Esophagus muscularis mucosa (tissue), 4 donors: ENCODE measurements around the gene ARID1B. TPM values are rescaled to one million over a fixed set of nuclear protein-coding genes. Genes with fewer than 3 reads are reported as not detected.

ENCODE experiments used
- DNase-seq: peaks from one replicate; pipeline ENCODE4 v3.0.0-alpha.2; 2017; ENCODE audit errors: extremely low spot score
- H3K27ac ChIP-seq, 4 donors: fragments of 200-600 bp; sonication (generic); replicated peaks in 1 of 4; 1 replicate in 3 of 4; 2 replicates in 1 of 4; pipeline ENCODE4 v1.5.1; 2016 to 2019; ENCODE audit warnings: mild to moderate bottlenecking in 1 of 4
- H3K27me3 ChIP-seq, 4 donors: fragments of 200-600 bp; sonication (generic); one replicate each; pipeline versions ENCODE4 v1.5.1 to v1.6.0; 2016 to 2019
- H3K36me3 ChIP-seq, 4 donors: fragments of 200-600 bp; sonication (generic); one replicate each; pipeline ENCODE4 v1.5.1; 2016 to 2019
- H3K4me1 ChIP-seq, 4 donors: fragments of 200-600 bp; sonication (generic); one replicate each; pipeline ENCODE4 v1.5.1; 2016 to 2019
- H3K4me3 ChIP-seq, 4 donors: fragments of 200-600 bp; sonication (generic); 1 replicate in 2 of 4; 2 replicates in 2 of 4; pipeline ENCODE4 v1.5.1; 2016 to 2019; ENCODE audit warnings: mild to moderate bottlenecking in 4 of 4, moderate library complexity in 1 of 4
- H3K9me3 ChIP-seq, 4 donors: fragments of 200-600 bp; sonication (generic); 1 replicate in 3 of 4; 2 replicates in 1 of 4; pipeline ENCODE4 v1.5.1; 2016 to 2019
- CTCF ChIP-seq, 3 experiments: fragments of 200-600 bp in 2 of 3; fragments of 450-650 bp in 1 of 3; sonication (generic) in 2 of 3; IDR thresholded peaks; one replicate each; pipeline ENCODE4 v1.5.1; 2017 to 2019; ENCODE audit warnings: antibody characterized with exemption in 3 of 3, mild to moderate bottlenecking in 2 of 3, moderate library complexity in 1 of 3
- EP300 ChIP-seq: sonication (generic); formaldehyde crosslinking; IDR thresholded peaks from one replicate; pipeline ENCODE4 v1.6.1; 2017; ENCODE audit warnings: antibody characterized with exemption
- POLR2A ChIP-seq: fragments of 450-650 bp; IDR thresholded peaks from one replicate; pipeline ENCODE4 v1.6.1; 2017; ENCODE audit warnings: antibody characterized with exemption, moderate library complexity, mild to moderate bottlenecking, low read depth
- POLR2AphosphoS5 ChIP-seq, 2 donors: sonication (generic); formaldehyde crosslinking; IDR thresholded peaks; one replicate each; pipeline ENCODE4 v1.6.1; 2017; ENCODE audit warnings: antibody characterized with exemption in 2 of 2
- WGBS: methylation state at CpG from one replicate; pipeline ENCODE4 v1.1.5; 2018; 5-methylcytosine and 5-hydroxymethylcytosine counted together
- intact Hi-C: fragments of 100-400 bp; cut with DNase I; formaldehyde crosslinking; loops from one replicate; pipeline ENCODE4 v1.15.1; 2023
- total RNA-seq, 4 donors: library from RNA; depleted of rRNA; stranded (reverse); fragments of >200 nt; gene quantifications; one replicate each; pipeline versions ENCODE4 v1.1.0 to v1.2.1, GENCODE V29; 2016

The ARID1B gene
- total RNA-seq, 4 donors from 2014 or later: 55.0 to 87.2 (median 72.7) TPM

- TF ChIP-seq POLR2AphosphoS5 (IDR thresholded peaks at IDR 0.05) (no peak), CTCF (IDR thresholded peaks at IDR 0.05) (no peak), POLR2A (no peak), EP300 (no peak)
- no peaks in the 10 kb centered on the region for H3K9me3 ChIP-seq
- H3K36me3 ChIP-seq: peaks cover 0 to 13% (median 8%) of the 10 kb centered on the region in 4 donors
- no peak overlapping the region for H3K27ac ChIP-seq
- peaks cover 0 to 30% (median 17%) of the 10 kb centered on the region in 4 donors for H3K4me1 ChIP-seq
- H3K4me3 ChIP-seq: no peak overlapping the region
- H3K27me3 ChIP-seq: no peaks in the 10 kb centered on the region
- intact Hi-C loops: no loop called here
- DNase-seq: no peak
These were observed 303.8 kb downstream of the ARID1B start for GRCh38 chr6:157080986-157081391.

- intact Hi-C loops: no loop called here
- TF ChIP-seq POLR2A: no peak
- no peak for TF ChIP-seq POLR2AphosphoS5 (IDR thresholded peaks at IDR 0.05)
- TF ChIP-seq EP300: no peak
- TF ChIP-seq CTCF (IDR thresholded peaks at IDR 0.05): no peak
These were observed 306.2 kb downstream of the ARID1B start for GRCh38 chr6:157083343-157083742.

GRCh38 chr6:157086632-157087031 lies 309.5 kb downstream of the ARID1B start:
- no peak overlapping the region for H3K4me3 ChIP-seq
- no peak overlapping the region for H3K27ac ChIP-seq
- peaks cover 0 to 13% (median 8%) of the 10 kb centered on the region in 4 donors for H3K36me3 ChIP-seq
- WGBS: 94% methylated on average over 6 of the region's 6 CpGs
- peaks cover 16 to 38% (median 32%) of the 10 kb centered on the region in 4 donors for H3K4me1 ChIP-seq
- H3K9me3 ChIP-seq: no peaks in the 10 kb centered on the region
- TF ChIP-seq CTCF (IDR thresholded peaks at IDR 0.05) (no peak), POLR2A (no peak), POLR2AphosphoS5 (IDR thresholded peaks at IDR 0.05) (no peak), EP300 (no peak)
- H3K27me3 ChIP-seq: no peaks in the 10 kb centered on the region
- DNase-seq: no peak
- intact Hi-C loops: no loop called here

More at GRCh38 chr6:157083343-157083742, 306.2 kb downstream of the ARID1B start:
- DNase-seq: no peak
- no peak overlapping the region for H3K27ac ChIP-seq
- no peaks in the 10 kb centered on the region for H3K9me3 ChIP-seq
- no peaks in the 10 kb centered on the region for H3K27me3 ChIP-seq
- no peak overlapping the region for H3K4me3 ChIP-seq
- WGBS: 69% methylated on average over 7 of the region's 7 CpGs
- H3K4me1 ChIP-seq: peaks cover 7 to 31% (median 16%) of the 10 kb centered on the region in 4 donors
- peaks cover 0 to 13% (median 8%) of the 10 kb centered on the region in 4 donors for H3K36me3 ChIP-seq

- DNase-seq: no peak
- intact Hi-C loops: no loop called here
- WGBS: 95% methylated on average over 2 of the region's 2 CpGs
- TF ChIP-seq CTCF (IDR thresholded peaks at IDR 0.05) (no peak), EP300 (no peak), POLR2AphosphoS5 (IDR thresholded peaks at IDR 0.05) (no peak), POLR2A (no peak)
- Histone ChIP-seq H3K4me1 (peaks cover 25 to 51% (median 42%) of the 10 kb centered on the region in 4 donors), H3K9me3 (no peaks in the 10 kb centered on the region), H3K27ac (no peak overlapping the region), H3K27me3 (no peaks in the 10 kb centered on the region), H3K4me3 (no peak overlapping the region), H3K36me3 (peaks cover 0 to 13% (median 8%) of the 10 kb centered on the region in 4 donors)
These were observed 310.8 kb downstream of the ARID1B start for GRCh38 chr6:157087974-157088373.

GRCh38 chr6:157088841-157089240 lies 311.7 kb downstream of the ARID1B start:
- peaks cover 30 to 59% (median 50%) of the 10 kb centered on the region in 4 donors for H3K4me1 ChIP-seq
- intact Hi-C loops: no loop called here
- no peaks in the 10 kb centered on the region for H3K27me3 ChIP-seq
- no peak for TF ChIP-seq POLR2AphosphoS5 (IDR thresholded peaks at IDR 0.05)
- TF ChIP-seq EP300: no peak
- TF ChIP-seq POLR2A: no peak
- TF ChIP-seq CTCF (IDR thresholded peaks at IDR 0.05): no peak
- H3K4me3 ChIP-seq: no peak overlapping the region
- H3K27ac ChIP-seq: no peak overlapping the region
- H3K36me3 ChIP-seq: peaks cover 0 to 13% (median 8%) of the 10 kb centered on the region in 4 donors
- H3K9me3 ChIP-seq: no peaks in the 10 kb centered on the region
- WGBS: 93% methylated on average over 3 of the region's 3 CpGs
- no peak for DNase-seq
